CD4-positive, alpha-beta T cell treated with Interleukin-6 at 100 ng/mL for 8 hours (primary cell): Measurements from ENCODE around the gene ASCL3.
"Not testable (repeated sequence)": the region's sequence is repeated elsewhere in the genome, so short reads cannot be mapped to it uniquely, and the experiment has no call there.

Experiments
- DNase-seq: peaks from one replicate; pipeline ENCODE4 v3.0.0-alpha.2; 2020; ENCODE audit warnings: mixed read lengths, low spot score

Gene ASCL3

DNA sequence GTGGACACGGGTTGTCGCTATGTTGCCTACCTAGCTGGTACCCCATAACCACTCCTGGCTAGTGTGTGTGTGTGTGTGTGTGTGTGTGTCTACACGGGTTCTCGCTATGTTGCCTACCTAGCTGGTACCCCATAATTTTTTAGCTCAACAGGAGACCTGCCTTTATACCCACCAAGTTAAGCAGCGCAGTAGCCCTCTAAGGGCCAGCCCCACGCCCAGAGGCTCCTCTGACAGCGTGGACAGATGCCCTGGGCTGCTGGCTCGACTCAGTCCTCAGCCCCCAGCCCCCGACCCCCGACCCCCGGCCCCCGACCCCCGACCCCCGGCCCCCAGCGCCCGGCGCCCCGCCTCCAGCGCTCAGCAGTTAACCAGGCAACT, 32.2 kb downstream of the ASCL3 start:
- DNase-seq = no peak

DNA sequence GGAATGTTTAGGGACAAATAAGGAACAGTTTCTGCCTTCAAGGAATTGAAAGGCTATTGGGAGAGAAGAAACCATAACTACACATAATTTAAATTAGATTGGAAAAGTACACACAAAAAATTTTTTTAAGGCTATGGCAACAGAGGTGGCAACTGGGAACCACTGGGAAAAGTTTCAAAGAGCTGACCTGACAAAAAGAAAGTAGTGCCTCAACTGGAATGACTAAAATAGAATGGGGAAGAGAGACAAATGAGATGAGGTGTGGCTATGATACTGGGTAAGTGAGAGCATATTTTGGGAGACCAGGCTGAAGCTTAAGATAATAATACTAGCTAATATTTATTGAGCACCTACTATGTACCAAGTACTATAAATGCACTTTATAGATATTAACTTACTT, 34.7 kb downstream of the ASCL3 start:
- no peak for DNase-seq

DNA sequence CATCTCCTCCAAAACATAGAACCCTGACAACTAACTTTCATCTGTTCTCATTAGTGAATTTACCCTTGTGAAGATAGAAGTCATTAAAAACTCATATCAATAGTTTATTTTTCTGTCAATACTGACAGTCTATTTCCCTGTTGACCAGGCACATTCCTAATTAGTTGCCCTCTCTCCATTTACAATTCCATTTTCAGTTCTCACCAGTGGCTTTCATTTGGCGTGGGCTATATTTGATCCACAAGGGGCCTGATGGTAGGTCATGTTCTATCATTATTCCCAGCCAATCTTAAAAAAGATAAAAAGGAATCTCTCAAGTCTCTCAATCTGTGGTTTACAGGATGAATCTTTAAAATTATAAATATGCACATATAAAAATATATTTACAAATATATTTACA, 35.7 kb downstream of the ASCL3 start:
- no peak for DNase-seq

DNA sequence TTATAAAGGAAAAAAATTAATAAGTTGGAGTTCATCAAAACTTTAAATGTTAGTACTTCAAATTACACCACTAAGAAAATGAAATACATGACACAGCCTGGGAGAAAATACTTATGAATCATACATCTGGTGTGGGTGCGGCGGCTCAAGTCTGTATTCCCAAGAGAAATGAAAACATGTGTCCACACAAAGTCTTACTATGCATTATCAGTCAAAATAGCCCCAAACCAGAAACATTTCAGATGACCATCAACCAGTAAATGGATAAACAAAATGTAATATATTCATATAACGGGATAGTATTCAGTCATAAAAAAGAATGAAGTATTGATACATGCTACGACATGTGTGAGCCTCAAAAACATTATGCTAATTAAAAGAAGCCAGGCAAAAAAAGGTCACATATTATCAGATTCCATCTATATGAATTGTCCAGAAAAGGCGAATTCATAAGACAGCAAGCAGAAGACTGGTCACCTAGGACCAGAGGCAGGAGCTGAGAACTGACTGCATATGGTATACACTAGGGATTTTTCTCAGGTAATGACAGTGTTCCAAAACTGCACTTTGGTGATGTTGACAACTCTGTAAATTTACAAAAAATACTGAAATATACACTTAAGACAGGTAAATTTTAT, 37.2 kb downstream of the ASCL3 start:
- no peak for DNase-seq

DNA sequence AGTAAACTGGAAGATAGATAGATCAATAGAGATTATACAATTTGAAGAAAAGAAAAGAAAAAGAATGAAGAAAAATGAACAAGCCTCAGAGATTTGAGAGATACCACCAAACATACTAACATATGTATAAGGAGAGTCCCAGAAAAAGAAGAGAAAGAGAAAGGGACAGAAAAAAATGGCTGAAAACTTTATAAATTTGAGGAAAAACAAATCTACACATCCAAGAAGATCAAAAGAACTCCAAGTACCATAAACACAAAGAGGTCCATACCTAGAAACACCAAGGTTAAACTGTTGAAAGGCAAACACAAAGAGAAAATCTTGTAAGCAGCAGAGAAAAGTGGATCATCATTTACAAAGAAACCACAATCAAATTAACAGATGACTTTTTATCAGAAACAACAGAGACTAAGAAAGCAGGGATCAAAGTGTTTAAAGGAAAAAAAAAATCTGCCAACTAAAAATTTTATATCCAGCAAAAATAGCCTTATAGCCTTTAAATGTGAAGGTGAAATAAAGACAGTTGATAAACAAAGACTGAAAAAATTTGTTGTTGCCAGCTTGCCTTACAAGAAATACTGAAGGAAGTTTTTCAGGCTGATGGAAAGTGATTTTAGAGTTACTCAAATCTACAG, 43.6 kb downstream of the ASCL3 start:
- no peak for DNase-seq

DNA sequence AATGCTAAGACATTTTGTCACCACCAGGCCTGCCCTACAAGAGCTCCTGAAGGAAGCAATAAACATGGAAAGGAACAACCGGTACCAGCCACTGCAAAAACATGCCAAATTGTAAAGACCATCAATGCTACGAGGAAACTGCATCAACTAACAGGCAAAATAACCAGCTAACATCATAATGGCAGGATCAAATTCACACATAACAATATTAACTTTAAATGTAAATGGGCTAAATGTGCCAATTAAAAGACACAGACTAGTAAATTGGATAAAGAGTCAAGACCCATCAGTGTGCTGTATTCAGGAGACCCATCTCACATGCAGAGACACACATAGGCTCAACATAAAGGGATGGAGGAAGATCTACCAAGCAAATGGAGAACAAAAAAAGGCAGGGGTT, 51.6 kb downstream of the ASCL3 start:
- DNase-seq = not testable (repeated sequence)
